GM21390 (cell line): ENCODE data around the gene ENOPH1.

Source experiments
- ATAC-seq: cut with Tn5 transposase; IDR thresholded peaks from one replicate; pipeline ENCODE4 v1.9.1; 2021; ENCODE audit not compliant: unreplicated experiment

ENOPH1 gene

GRCh38 chr4:82508011-82508410, 77.6 kb downstream of the ENOPH1 start:
- no peak for ATAC-seq

GRCh38 chr4:82508806-82509428, 78.5 kb downstream of the ENOPH1 start:
- no peak for ATAC-seq

GRCh38 chr4:82510216-82510615, 79.8 kb downstream of the ENOPH1 start:
- ATAC-seq, result no peak
